ENCODE data around the gene TH. TPM values are rescaled to one million over a fixed set of nuclear protein-coding genes. Genes with fewer than 3 reads are reported as not detected.

The TH gene
- total and polyA plus RNA-seq, 9 of the 15 experiments (the other 6 are each of a cell fraction or from before 2014, with no cell fraction given): not detected

GRCh38 chr11:2121227-2122130 lies 50.1 kb downstream of the TH start (continued):
- TF ChIP-seq ZNF518B (CRISPR knock-in tag; IDR thresholded peaks at IDR 0.05) (no peak), TEAD4 (IDR thresholded peaks at IDR 0.05; ENCODE audit: low read length) (no peak), TEAD4 (CRISPR knock-in tag; IDR thresholded peaks at IDR 0.05; ENCODE audit: borderline replicate concordance) (no peak), ZNF79 (CRISPR knock-in tag; IDR thresholded peaks at IDR 0.05; ENCODE audit: low read depth) (no peak), CEBPZ (IDR thresholded peaks at IDR 0.05; ENCODE audit: borderline replicate concordance, low read depth, low read length) (no peak), TCF3 (CRISPR knock-in tag; IDR thresholded peaks at IDR 0.05) (no peak), HNRNPUL1 (IDR thresholded peaks at IDR 0.05; ENCODE audit: low read length) (no peak), MTF1 (CRISPR knock-in tag; IDR thresholded peaks at IDR 0.05; ENCODE audit: borderline replicate concordance) (no peak)

Data from K562 (cell line).